Femur (tissue), 1 donor: ENCODE results near the gene MAPK12.
"Not testable (repeated sequence)": the region's sequence is repeated elsewhere in the genome, so short reads cannot be mapped to it uniquely, and the experiment has no call there.

Experiments used
- DNase-seq: peaks from one replicate; pipeline ENCODE4 v3.0.0-alpha.2; 2017

Gene MAPK12

DNA sequence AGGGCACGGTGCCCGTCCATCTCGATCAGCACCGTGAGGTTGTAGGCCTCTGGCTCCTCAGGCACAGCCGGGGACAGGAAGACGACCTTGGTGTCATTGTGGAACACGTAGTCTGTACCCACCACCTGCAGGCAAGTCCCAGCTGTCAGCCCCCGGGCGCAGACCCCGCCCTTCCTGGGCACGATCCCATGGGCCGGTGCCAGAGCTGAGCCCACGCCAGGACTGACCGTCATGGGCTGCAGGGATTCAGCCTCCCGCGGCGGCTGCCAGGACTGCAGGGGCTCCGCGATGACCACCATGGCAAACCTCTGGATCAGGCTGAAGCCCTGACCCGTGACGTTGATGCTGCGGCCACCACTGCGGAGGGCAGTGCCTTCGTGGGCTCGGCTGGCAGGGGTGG lies 20.5 kb upstream of the MAPK12 start:
- DNase-seq: no peak

GRCh38 chr22:50281384-50281760 lies 19.9 kb upstream of the MAPK12 start:
- no peak for DNase-seq

- DNase-seq: no peak
These were observed 19.4 kb upstream of the MAPK12 start for GRCh38 chr22:50280708-50281383.

DNA sequence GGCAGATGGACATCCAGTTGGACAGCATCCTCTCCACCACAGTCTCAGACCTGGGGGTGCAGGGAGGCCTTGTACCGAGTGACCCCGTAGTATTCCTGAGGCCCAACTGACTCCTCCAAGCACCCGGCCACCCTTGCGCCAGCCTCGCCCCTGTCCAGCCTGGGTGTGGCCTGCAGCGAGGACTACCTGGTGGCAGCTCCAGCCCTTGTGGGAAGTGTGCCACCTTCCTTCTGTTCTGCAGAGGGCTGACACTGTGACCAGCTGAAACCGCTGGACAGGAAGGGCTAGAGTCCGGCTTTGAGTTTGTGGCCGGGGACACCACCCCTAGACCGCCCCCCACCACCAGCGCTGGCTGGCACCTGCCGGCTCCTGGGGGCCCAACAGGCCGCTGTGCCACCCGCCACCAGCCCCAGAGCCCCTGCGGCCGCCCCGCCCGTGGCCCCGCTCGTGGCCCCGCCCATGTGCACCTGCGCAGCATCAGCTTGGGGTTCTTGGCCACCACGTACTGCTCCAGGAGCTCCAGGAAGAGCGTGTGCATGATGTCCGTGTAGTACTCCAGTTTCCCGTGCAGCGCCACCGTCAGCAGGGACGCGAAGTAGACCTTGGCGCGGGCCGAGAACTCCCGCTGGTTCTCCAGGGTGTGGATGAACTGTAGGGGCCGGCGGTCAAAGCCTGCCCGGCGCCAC lies 18.7 kb upstream of the MAPK12 start:
- no peak for DNase-seq

- no peak for DNase-seq
These were observed 17.6 kb upstream of the MAPK12 start for GRCh38 chr22:50278956-50279619.

DNA sequence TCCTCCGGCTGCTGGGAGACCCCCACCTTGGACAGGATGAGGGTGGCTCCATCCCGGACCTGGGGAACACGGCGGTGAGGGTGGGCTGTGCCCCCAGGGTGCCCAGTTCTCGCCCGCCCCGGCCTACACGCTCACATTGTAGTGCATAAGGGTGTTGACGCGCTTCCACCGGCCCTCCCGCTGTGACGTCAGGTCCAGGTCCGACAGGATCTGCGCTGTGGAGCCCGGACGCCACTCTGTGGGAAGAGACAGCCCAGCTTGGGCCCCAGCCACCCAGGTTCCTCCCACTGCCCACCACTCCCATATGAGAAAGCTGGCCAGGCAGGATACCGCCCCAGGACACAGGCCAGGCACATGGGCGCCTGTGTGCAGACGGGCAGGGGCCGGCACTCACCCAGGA lies 17.0 kb upstream of the MAPK12 start:
- no peak for DNase-seq

DNA sequence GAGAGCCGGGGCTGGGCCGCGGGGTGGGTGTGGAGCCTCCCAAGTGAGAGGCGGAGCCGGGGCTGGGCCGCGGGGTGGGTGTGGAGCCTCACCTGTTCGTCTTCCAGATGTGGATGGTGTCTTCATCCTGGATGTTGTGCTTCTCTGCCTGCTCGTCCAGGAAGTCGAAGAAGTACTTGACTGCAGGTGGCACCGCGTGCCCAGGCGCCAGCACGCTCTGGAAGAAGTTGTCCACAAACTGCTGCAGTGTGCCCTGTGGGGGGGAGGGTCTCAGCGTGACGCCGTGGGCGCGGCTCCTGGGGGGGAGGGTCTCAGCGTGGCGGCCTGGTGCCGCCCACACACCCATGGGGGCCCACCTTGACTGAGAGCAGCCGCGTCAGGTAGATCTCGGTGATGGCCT lies 16.3 kb upstream of the MAPK12 start:
- DNase-seq: no peak

DNA sequence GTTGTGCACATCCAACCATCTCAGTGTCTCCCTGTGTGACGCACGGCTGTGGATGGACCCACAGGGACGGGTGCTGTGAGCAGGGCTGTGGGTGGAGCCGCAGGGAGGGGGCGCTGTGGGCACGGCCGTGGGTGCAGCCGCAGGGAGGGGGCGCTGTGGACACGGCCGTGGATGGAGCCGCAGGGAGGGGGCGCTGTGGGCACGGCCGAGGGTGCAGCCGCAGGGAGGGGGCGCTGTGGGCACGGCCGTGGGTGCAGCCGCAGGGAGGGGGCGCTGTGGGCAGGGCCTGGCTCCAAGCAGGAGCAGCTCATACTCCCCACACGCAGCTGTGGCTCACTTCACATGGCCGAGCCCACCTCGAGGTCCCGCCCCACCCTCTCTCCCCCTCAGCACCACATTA lies 14.7 kb upstream of the MAPK12 start:
- peak; percentile 67 for DNase-seq

DNA sequence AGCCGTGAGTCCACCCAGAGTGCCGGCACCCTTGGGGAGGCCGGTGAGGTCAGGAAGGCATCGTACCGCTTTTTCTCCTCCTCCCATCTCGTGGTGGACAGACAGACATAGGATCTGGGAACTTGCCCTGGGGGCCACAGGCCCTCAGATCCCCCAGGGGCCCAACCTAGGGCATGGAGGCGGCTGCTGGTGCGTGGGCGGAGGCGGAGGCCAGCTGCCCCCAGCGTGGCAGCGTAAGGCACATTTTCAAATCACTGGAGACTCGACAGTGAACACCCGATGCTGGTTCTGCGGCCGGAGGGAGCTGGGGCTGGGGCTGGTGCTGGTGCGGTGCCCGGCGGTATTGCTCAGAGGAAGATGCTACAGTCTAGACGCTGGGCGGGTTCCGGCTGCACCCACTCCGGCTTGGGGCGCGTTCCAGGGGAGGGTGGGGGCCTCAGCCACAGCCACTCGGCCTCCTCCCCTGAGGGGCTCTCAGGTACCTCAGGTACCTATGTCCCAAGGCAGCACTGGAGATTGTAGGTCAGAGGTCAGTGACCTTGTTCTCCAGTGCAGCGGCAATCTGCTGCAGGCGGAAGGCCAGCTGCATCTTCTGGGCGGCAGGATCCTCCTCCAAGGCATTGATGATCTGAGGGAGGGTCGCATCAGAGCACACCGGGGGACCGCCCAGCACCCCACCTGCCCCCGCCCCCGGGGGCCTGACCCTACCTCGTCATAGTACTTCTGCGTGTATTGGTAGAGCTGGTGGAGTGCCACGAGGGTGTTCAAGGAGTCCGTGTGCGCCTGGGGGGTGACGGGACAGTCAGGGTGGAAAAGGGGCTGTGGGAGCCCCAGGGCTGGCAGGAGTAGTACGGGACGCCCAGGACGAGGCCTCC lies 13.9 kb upstream of the MAPK12 start:
- DNase-seq: no peak

GRCh38 chr22:50274771-50275170 lies 13.3 kb upstream of the MAPK12 start:
- DNase-seq: no peak

- DNase-seq: peak; percentile 67
These were observed 12.8 kb upstream of the MAPK12 start for GRCh38 chr22:50274311-50274710.

GRCh38 chr22:50273781-50274180 lies 12.3 kb upstream of the MAPK12 start:
- not testable (repeated sequence) for DNase-seq

- DNase-seq: not testable (repeated sequence)
These were observed 11.9 kb upstream of the MAPK12 start for GRCh38 chr22:50273352-50273751.

DNA sequence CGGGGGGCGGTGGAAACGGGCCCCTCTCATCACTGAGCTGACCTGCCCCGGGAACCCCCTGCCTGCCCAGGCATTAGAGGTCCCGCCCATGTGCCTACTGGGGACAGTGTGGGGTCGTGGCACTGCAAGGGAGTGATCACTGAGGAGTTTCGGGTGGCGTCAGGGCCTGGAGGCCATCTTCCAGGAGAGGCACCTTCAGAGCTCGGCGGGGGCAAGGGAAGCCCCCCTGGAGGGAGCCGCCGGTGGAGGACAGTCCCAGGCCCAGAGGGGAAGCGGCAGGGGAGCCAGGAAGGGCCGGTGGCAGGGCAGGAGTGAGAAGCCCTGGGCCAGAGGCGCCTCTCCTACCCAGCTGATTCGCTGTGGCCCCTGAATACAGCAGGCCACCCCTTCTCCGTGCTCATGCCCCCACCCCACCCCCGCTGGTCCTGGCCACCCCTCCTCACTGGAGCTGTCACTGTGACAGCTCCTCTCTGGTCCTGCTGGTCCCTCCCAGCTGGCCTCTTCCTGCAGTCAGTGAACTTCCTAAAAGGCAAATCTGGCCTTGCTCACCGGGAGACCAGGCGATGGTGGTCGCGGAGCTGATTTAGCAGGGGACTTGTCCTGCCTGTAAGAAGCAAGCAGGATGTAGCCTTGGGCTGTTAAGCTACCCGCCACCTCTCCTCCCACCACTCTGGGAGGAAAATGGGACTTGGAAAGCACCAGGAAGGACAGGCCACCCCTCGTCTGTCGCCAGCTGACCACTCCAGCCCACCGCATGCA lies 10.7 kb upstream of the MAPK12 start:
- DNase-seq: no peak

DNA sequence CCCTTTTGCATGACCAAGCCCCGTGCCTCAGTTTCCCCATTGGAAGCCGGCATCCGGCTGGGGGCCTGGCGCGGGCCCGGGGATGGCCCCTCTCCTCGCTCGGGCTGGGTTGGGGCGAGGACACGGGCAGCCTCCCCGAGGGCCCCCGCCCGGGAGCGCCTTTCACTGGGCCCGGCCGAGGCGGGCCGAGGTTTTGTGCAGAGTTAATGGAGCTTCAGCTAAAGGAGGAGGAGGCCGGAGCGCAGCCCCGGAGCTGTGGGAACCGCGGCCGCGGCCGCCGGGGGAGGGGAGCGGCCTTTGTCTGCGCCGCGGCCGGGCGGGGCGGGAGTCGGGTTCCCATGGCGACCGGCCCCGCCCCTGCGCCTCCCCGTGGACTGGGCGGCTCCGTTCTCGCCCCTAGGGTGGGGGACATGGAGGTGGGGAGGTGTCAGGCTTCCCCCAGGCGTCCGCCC lies 10.1 kb upstream of the MAPK12 start:
- peak; percentile 65 for DNase-seq

DNA sequence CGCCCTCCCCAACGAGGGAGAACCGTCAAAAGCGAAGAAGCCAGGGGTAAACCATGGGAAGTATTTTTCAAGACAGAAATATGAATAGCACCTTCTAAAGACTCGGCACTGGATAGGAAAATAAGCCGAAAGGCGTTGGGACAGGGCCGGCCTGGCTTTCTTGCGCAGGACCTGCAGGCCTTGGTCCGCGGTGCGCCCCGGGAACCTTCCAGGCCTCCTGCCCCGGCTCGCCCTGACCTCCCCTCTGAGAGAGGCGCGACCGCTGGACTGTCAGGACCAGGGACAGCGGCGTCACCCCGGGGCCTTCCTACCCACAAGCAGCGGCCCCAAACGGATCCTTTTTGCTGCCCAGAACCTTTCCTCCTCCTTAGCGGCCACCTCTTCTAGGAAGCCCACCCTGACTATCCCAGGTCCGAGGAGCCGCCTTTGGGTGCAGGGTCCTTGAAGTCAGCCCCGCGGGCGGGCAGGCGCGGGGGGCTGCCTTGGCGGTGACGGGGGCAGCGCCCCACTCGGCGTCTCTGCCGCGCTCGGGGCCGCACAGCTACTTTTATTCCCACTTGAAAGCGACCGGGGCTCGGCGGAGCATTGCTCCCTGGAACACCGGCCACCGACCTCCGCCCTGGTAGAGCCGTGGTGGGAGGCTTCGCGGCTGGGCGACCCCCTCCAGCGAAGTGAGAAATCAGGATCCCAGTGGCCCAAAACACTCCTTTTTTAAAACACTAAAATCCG lies 9.3 kb upstream of the MAPK12 start:
- DNase-seq: peak; percentile 80

GRCh38 chr22:50269970-50270665 lies 8.6 kb upstream of the MAPK12 start, which contains the start of gene MAPK11:
Gene MAPK11 (minus strand): TSS chr22:50270380. CDS start chr22:50270292, 88 bp downstream.
- peak; percentile 65 for DNase-seq

- DNase-seq: no peak
These were observed 8.1 kb upstream of the MAPK12 start for GRCh38 chr22:50269573-50269969.

DNA sequence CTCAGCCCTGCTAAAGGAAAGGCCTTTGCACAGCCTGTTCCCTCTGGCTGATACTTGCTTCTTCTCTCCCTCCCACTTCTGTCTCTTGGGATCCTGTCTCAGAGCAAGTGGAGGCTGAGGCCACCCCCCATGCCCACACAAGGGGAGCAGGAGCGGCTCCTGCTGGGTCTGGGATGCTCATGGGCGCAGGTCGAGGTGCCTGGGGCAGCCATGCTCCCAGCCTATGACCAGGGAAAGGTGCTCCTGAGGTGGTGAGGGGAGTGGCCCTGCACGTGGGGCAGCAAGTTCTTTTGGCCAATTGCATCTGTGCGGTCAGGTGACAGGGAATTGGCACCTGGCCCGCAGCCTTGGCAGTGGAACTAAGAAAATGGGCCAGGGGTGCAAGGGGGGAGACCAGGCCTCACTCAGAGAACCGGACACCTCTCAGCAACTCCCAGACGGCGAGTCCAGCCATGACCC lies 7.2 kb upstream of the MAPK12 start:
- DNase-seq: no peak

DNA sequence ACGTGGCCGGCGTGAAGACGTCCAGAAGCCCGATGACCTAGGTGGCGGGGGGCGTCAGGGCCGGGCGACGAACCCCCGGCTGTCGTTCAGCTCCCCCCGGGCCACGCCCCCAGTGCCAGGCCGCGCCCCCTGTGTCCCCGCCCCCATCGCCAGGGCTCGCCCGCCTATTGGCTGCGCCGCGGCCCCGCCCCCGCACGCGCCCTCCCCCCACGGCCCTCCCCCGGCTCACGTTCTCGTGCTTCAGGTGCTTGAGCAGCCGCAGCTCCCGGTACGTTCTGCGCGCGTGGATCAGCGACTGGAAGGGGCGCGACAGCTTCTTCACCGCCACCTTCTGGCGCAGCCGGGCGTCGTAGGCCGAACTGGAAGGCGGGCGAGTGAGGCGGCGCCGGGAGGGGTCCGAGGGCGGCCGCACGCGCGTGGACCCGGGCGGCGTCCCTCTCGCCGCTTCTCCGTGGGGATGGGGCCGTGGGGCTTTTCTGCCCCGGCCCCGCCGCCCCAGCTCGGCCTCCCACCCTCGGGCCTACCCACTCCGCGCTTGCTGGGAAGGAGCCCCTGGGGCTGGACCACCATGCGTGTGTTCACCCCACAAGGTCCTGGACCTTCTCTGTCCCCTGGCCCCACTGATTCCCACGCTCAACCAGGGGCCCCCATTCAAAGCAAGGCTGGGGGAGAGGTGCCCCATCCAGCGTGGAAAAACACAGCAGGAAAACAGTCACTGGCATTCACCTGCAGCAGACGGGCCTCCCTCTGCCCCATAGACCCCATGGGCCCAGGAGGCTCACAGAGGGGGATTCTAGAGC lies 6.3 kb upstream of the MAPK12 start:
- DNase-seq: peak; percentile 76
